HG03280 (cell line): ENCODE results near the gene RAB40B.

Experiments
- ATAC-seq: cut with Tn5 transposase; IDR thresholded peaks from one replicate; pipeline ENCODE4 v1.9.1; 2021; ENCODE audit warnings: mild to moderate bottlenecking, moderate library complexity; ENCODE audit not compliant: unreplicated experiment

Gene RAB40B

GRCh38 chr17:82692268-82692667 lies 6.2 kb downstream of the RAB40B start:
- ATAC-seq = no peak

DNA sequence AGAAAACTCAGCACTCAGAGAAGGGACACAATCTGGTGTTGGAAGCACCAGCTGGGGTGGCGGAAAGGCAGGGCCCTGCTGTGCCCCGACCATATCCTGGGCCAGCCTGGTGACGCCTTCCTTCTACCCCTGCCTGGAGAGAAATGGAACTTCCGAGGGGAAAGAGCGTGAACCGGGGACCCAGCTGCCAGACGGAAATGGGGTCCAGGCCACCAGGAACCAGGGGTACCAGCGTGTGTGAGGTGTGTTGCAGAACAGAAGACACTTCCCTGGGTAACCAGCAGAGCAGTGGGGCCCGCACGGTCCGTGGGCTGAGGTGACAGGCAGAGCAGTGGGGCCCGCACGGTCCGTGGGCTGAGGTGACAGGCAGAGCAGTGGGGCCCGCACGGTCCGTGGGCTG lies 6.8 kb downstream of the RAB40B start:
- ATAC-seq = no peak

- no peak for ATAC-seq
These were observed 7.6 kb downstream of the RAB40B start for GRCh38 chr17:82690786-82691489.

GRCh38 chr17:82689077-82689476 lies 9.4 kb downstream of the RAB40B start:
- no peak for ATAC-seq

GRCh38 chr17:82687871-82688270 lies 10.6 kb downstream of the RAB40B start:
- ATAC-seq = no peak

DNA sequence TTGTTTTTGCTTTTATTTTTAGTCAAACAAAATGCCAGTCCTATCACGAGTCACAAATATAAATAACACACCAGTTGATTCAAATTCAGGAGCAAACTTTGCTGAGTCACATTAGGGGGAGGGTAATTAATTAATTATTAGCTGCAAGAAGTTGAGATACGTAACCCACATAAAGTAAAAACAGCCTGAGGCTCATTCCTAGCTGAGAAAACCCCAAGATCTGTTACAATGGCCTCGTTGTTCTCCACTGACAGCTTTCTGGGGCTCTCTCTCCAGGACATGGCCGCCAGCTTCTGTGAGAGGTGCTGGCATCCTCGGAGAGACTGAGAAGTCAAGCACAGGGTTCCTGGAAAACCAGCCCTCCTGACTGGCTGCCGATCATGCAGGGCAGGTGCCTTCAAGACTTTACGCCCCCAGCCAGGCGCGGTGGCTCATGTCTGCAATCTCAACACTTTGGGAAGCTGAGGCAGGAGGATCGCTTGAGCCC lies 11.1 kb downstream of the RAB40B start:
- ATAC-seq = no peak

DNA sequence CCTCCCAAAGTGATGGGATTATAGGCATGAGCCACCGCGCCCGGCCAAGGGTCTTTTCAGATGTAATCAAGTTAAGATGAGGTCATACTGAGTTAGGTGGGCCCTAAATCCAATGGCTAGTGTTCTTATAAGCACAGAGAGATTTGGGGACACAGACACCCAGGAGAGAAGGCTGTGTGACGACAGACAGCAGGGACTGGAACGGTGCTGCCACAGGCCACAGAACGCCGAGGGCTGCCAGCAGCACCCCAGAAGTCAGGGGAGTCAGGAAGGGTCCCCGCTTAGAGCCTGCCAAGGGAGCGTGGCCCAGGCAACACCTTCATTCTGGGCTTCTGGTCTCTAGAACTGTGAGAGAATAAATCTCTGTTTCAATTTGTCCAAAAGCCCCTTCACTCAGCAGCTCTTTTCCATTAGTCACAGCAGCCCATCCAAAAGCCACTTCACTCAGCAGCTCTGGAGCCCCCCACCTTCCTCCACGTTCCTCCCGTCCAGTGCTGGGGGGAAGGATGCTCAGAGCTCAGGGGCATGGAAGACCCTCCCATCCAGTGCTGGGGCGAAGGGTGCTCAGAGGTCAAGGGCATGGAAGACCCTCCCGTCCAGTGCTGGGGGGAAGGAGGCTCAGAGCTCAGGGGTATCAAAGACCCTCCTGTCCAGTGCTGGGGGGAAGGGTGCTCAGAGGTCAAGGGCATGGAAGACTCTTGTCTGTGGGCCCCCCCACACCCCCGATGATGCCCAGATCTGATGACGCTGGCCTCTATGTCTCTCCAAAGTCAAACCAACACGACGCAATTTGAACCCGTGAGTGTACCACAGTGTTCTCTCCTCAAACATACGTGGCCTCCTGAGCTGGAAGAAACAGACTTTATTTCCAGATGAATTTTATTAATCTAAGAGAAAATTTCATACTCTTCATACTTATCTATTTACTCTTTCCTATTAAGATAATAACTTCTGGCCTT lies 11.9 kb downstream of the RAB40B start:
- ATAC-seq = no peak

DNA sequence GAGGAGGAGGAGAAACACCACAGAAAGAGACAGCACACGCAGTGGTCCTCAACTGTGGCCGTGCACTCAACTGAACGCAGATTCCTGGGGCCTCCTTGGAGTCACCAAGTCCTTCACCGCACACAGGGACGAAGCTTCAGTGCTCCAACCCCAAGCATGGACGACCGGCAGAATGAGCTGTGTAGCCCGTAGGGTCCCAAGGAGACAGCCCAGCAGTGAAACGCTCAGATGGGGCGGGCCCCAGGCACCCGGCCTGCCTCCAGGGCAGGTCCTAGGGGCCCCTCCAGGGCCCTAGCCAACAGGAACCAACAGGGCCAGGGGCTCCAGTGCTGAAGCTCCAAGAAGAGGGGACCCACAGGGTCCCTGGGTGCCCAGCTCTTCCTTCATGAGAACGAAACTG lies 13.2 kb downstream of the RAB40B start:
- ATAC-seq = no peak

GRCh38 chr17:82684228-82684841 lies 14.2 kb downstream of the RAB40B start:
- ATAC-seq = no peak

DNA sequence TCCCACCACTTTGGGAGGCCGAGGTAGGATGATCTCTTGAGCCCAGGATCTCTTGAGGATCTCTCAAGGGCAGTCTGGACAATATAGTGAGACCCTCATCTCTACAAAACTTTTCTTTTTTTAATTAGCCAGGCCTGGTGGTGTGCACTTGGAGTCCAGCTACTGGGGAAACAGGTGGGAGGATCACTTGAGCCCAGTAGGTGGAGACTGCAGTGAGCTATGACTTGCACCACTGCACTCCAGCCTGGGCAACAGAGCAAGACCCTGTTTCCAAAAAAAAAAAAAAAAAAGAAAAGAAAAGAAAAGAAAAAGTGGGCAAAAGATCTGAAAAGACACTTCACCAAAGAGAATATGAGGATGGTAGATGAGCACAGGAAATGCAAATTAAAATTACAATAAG lies 15.0 kb downstream of the RAB40B start:
- ATAC-seq = no peak

DNA sequence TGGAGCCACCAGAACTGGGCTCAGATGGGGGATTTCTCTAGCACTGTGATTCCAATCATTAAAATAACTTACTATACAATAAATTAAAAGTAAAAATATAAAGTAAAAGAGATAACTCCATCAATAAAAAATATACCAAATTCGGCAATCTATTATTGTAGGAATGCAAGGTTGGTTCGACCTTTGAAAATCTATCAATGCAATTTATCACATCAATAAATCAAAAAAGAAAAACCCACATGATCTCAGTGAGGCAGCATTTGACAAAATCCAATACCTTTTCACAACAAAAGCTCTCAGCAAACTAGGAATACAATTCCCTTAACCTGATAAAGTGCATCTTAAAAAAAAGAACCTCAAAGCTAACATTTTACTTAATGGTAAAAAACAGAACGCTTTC lies 17.0 kb downstream of the RAB40B start:
- no peak for ATAC-seq

DNA sequence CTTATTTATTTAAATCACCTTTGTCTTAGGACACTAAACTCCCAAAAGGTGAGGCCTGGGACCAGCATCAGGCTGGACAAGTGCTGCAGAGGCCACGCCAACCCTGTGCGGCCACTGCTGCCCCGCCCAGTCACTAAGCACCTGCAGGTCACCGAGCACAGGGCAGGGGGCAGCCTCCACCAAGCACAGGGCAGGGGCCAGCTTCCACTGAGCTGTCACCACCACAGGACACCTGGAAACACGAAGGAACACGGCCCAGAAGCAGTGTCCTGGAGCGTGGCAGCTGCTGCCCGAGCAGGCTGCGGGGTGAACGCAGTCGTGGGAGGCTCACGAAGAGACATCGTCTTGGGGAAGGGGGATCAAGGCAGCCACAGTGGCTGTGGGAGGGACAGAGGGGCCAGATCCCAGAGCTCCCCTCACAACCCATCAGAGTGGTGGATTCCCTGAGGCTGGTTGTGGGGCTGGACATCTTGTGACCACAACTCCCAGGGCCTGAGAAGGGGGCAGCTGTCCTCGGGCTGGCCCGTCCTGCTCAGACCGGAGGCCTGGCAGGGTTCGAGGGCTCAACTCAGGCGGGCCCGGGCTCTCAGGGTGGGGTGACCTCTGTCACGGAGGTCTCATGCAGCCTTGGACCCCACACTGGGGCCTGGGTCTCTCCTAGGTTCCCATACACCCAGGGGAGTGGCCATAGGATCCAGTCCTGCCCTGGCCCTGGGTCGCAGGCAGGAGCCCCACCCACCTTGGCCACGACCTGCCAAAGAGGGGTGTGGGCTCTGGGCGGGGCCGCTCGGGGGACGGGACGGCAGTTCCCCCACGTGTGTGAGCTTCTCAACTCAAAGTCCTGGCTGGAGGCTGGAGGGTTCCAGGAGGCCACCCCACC lies 18.7 kb downstream of the RAB40B start:
- ATAC-seq = no peak

GRCh38 chr17:82678265-82678891 lies 20.1 kb downstream of the RAB40B start:
- no peak for ATAC-seq

DNA sequence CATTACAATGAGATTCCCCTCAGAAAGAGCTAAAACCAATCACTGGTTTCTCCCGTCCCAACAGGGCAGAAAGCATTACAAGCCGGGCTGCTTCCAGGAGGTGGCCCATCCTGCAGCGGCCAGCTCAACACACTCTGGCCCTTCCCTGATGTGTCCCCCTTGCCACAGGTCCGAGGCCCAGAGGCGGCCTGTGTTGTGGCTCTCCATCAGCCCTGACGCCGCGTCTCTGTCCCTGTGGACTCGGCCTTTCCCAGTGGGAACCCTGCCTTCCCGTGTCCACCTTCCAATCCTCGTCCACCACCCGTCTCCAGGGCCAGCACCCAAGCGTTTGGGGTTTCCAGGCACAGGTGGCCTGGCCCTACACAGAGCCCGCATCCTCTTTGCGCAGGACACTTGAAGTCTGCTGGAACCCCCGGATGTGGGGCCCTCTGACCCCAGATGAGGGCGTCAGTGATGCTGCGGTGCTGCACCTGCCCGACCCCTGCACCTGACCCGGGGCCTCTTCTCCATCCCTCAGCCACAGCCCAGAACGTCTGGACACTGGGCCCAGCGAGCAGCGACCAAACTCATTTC lies 21.1 kb downstream of the RAB40B start:
- ATAC-seq = no peak

GRCh38 chr17:82675476-82676245 lies 22.8 kb downstream of the RAB40B start:
- no peak for ATAC-seq

DNA sequence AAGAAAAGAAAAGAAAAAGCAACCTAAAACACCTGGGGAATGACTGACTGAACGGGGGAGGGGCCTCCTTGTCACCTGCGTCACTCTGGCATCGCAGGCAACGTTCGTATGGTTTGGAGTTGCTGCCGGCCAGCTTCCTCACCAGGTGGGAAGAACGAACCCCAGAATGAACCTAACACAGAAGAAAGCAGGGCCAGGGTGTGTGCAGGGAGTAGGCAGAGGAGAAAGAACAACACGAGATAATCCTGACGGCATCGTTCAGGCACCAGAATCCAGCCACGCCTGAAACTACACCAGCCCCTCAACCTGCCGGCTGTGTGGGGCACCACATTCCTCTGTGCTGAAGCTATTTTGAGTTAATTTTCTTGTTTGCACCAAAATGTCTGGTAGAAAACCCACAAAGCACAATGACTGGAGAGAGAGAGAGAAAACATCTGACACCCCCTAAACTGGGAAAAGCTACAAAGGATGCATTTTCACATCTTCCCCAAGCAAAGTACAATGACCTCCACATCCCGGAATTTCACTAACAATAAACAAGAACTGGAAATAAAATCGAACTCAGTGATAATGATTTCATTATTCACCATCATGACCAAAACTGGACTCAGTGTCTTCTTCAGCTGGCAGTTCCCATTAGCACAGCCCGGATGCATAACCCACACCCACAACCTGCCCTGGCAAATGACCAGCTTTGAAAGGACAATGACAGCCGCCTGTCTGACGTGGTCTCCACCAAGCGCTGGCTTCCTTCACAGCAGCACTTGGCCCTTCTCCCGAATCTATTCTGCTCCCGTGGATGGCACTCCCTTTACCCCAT lies 23.6 kb downstream of the RAB40B start:
- no peak for ATAC-seq

GRCh38 chr17:82670661-82671450 lies 27.6 kb downstream of the RAB40B start:
- no peak for ATAC-seq
